T-helper 1 cell treated with Interleukin-12 subunit alpha and Interleukin-12 subunit beta and Interleukin-4 antibody, amounts not matched to agents 30 μg/mL and 1 μg/mL, for 36 hours (primary cell): ENCODE data around the gene DNAAF6.
"Not testable (repeated sequence)": the region's sequence is repeated elsewhere in the genome, so short reads cannot be mapped to it uniquely, and the experiment has no call there.

Experiments
- H3K27ac Mint-ChIP-seq: one replicate; pipeline ENCODE4 v1.8.0; 2021; ENCODE audit warnings: mild to moderate bottlenecking, mixed read lengths
- H3K27me3 Mint-ChIP-seq: one replicate; pipeline ENCODE4 v1.8.0; 2021; ENCODE audit warnings: low read depth, mixed read lengths
- H3K36me3 Mint-ChIP-seq: one replicate; pipeline ENCODE4 v1.8.0; 2021; ENCODE audit warnings: low read depth, mixed read lengths
- H3K4me1 Mint-ChIP-seq: one replicate; pipeline ENCODE4 v1.8.0; 2021; ENCODE audit warnings: low read depth, mixed read lengths
- H3K4me3 Mint-ChIP-seq: one replicate; pipeline ENCODE4 v1.8.0; 2021; ENCODE audit warnings: mild to moderate bottlenecking, moderate library complexity, mixed read lengths
- H3K9me3 Mint-ChIP-seq: one replicate; pipeline ENCODE4 v1.8.0; 2021; ENCODE audit warnings: mixed read lengths

DNAAF6 gene

DNA sequence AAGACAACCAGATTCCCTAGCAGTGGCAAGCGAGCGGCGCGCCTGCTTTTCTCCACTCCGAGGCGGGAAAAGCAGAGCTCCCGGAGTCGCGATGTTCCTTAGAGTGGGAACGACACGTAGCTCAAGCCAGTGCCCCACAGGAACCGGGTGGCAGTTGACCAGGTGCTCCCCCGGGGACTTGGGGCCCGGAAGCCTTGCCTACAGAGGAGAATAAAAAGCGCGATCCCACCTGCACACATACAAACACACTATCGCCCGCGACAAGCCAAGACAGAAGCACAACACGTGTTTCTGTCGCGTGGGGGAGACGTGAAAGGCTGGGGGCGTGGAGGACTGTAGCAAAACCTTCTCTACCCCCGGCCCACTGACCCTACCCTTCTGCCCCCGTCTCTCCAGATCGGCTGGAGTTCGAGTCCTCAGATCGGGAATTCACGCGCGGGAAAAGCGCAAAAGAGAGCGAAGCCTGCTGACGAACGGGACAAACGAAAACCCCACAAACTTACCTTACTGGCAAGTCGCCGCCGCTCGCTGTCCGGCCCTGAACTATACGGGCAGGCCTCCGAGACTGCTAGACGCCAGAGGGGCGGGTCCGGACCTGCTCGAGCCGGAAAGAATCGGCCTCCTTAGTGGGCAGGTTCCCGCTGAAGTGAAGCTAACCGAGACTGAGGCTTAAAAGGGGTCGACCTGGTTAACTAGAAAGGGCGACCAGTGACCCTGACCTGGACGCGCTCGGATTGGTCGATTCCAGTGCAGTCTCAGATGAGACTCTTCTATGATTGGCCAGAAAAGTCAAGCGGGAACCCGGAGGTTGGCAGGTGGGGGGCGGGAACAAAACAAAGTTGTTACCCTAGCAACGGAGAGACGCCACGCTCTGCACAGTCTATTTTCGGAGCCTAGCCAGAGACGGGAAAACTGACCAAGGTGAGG, at the start of gene DNAAF6, which contains the start of gene NUP62CL:
Gene DNAAF6, plus strand, starts transcription at position 842 of the 927 bp plus-strand sequence. CDS start 6,265 bp downstream, outside the sequence.
Gene NUP62CL, minus strand, starts transcription at position 664 of the 927 bp plus-strand sequence. CDS start 31,287 bp downstream, outside the sequence.
- no peaks in the 10 kb centered on the region for H3K36me3 Mint-ChIP-seq
- H3K4me3 Mint-ChIP-seq: peak within 1 kb of the TSS; percentile 87
- peaks cover 11% of the 10 kb centered on the region for H3K4me1 Mint-ChIP-seq
- no peaks in the 10 kb centered on the region for H3K9me3 Mint-ChIP-seq
- H3K27ac Mint-ChIP-seq: no peak within 1 kb of the TSS
- H3K27me3 Mint-ChIP-seq: peaks cover 3% of the 10 kb centered on the region

DNA sequence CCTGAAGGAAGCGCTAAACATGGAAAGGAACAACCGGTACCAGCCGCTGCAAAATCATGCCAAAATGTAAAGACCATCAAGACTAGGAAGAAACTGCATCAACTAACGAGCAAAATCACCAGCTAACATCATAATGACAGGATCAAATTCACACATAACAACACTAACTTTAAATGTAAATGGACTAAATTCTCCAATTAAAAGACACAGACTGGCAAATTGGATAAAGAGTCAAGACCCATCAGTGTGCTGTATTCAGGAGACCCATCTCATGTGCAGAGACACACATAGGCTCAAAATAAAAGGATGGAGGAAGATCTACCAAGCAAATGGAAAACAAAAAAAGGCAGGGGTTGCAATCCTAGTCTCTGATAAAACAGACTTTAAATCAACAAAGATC, 48.8 kb upstream of the DNAAF6 start:
- not testable (repeated sequence) for H3K27ac Mint-ChIP-seq, H3K27me3 Mint-ChIP-seq, H3K4me1 Mint-ChIP-seq, H3K9me3 Mint-ChIP-seq, H3K4me3 Mint-ChIP-seq, H3K36me3 Mint-ChIP-seq

DNA sequence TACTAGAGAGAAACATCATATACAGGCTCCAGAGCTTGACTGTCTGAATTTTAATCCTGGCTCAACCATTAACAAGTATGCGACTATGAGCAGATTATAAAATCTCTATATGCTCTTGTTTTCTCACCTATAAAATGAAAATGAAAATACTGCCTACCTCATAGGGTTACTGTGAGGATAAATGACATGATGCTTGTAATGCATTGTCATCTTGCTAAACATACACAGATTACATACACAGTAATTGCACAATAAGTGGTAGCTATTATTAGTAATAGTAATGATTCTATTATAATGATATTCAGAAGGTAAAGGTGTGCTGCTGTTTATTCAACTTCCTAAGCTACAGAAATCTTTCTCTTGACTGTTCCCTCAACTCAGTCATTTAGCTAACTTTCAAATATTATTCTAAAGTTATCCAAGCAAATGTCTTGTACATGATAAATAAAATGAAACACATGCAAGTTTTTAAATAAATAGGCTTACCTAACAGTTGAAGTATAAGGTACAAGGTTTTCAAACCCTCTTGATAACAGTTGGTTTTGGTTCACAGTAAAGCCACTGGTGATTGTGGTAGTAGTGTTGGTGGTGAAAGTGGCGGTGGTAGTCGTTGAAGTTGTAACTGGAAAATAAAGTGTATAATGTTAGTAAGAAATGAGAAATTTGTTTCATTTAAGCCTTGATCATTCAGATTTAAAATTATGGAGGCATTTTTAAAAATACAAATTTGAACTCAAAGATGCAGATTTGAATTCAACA, 39.1 kb upstream of the DNAAF6 start:
- no peak overlapping the region for H3K27ac Mint-ChIP-seq
- H3K9me3 Mint-ChIP-seq: no peaks in the 10 kb centered on the region
- H3K4me1 Mint-ChIP-seq: no peaks in the 10 kb centered on the region
- H3K4me3 Mint-ChIP-seq: no peak overlapping the region
- H3K36me3 Mint-ChIP-seq: no peaks in the 10 kb centered on the region
- peaks cover 5% of the 10 kb centered on the region for H3K27me3 Mint-ChIP-seq

DNA sequence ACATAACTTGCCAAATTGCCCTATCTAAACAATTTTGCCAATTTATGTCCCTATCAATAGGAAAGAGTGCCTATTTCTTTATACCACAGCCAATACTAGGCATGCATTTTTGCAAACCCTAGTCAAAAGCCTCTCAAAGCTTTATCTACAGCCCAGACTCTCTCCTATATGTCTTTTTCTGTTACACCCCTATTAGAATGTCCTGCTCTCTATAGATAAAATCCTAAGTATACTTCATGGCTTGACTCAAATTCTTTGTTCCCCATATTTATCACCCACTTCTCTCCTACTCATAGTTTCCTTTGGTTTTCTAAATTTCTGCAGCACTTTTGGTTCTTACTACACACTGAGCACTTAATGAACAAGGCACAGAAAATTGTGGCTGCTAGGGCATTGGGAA, 38.2 kb upstream of the DNAAF6 start:
- Mint-ChIP-seq H3K4me1 (no peaks in the 10 kb centered on the region), H3K36me3 (no peaks in the 10 kb centered on the region), H3K9me3 (no peaks in the 10 kb centered on the region), H3K27ac (no peak overlapping the region), H3K4me3 (no peak overlapping the region), H3K27me3 (no peaks in the 10 kb centered on the region)

DNA sequence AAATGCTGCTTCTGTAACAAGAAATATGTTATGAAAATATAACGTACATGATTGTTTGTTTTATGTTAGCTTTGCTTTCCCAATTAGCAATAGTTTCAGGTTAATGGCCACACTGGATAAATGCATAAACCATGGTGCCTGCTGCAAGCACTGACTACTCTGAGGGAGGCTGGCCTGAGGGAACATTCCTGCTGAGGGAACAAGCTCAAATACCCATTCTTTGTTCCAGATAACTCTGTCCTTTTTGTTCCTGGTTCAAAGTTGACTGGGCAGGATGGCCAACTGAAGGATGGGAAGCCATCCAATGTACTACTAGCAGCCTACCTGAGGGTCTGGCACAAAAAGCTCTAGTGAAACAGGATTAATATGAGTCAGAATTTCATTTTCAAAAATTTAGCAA, 37.7 kb upstream of the DNAAF6 start:
- Mint-ChIP-seq H3K9me3 (no peaks in the 10 kb centered on the region), H3K27ac (no peak overlapping the region), H3K27me3 (no peaks in the 10 kb centered on the region), H3K4me1 (no peaks in the 10 kb centered on the region), H3K36me3 (no peaks in the 10 kb centered on the region), H3K4me3 (no peak overlapping the region)

DNA sequence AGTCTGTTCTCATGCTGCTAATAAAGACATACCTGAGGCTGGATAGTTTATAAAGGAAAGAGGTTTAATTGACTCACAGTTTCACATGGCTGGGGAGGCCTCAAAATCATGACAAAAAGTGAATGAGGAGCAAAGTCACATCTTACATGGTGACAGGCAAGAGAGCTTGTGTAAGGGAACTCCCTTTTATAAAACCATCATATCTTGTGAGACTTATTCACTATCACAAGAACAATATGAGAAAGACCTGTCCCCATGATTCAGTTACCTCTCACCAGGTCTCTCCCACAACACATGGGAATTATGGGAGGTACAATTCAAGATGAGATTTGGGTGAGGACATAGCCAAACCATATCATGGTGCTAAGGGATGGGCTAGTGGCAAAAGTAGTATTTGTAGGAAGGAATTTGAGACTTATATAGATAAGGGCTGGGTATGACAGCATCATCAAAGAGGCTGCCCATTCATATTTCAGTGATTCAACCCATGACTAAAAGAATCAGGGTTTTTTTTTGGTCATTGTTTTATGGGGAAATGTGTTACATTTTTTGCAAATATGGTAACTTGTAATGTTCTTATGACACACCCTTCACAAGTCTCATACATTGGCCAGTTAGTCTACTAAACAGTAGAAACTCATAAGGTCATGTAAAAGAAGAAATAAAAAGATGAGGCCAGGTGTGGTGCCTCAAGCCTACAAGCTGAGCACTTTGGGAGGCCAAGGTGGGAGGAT, 34.9 kb upstream of the DNAAF6 start:
- Mint-ChIP-seq H3K27me3 (no peaks in the 10 kb centered on the region), H3K27ac (no peak overlapping the region), H3K4me3 (no peak overlapping the region), H3K36me3 (no peaks in the 10 kb centered on the region), H3K4me1 (no peaks in the 10 kb centered on the region), H3K9me3 (no peaks in the 10 kb centered on the region)

DNA sequence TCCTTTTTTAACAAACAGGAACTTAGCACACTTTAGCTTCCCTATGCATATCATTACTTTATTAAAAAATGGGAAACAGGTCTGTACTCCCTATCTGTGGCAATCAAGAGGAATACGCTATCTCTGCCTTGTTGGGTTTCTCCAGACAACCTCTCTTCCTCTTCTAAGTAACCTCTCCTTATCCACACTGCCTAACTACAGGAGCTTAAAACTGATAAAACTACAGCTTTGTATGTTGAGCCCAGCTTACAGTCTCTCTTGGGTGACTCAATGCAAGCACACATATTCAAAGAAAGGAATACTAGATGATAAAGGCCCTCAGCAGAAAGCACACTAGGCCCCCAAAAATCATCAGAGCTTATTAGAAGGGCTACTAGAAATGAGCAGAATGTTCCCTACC, 9.1 kb upstream of the DNAAF6 start:
- peaks cover 14% of the 10 kb centered on the region for H3K27me3 Mint-ChIP-seq
- no peaks in the 10 kb centered on the region for H3K9me3 Mint-ChIP-seq
- no peaks in the 10 kb centered on the region for H3K36me3 Mint-ChIP-seq
- H3K4me1 Mint-ChIP-seq: no peaks in the 10 kb centered on the region
- no peak overlapping the region for H3K4me3 Mint-ChIP-seq
- no peak overlapping the region for H3K27ac Mint-ChIP-seq

DNA sequence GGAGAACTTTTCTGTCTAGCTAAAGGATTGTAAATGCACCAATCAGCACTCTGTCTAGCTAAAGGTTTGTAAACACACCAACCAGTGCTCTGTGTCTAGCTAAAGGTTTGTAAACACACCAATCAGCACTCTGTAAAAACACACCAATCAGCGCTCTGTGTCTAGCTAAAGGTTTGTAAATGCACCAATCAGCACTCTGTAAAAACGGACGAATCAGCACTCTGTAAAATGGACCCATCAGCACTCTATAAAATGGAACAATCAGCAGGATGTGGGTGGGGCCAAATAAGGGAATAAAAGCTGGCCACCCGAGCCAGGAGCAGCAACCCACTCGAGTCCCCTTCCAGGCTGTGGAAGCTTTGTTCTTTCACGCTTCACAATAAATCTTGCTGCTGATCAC, 8.3 kb upstream of the DNAAF6 start:
- H3K36me3 Mint-ChIP-seq, H3K4me1 Mint-ChIP-seq, H3K27ac Mint-ChIP-seq, H3K4me3 Mint-ChIP-seq, H3K9me3 Mint-ChIP-seq: not testable (repeated sequence)
- H3K27me3 Mint-ChIP-seq: peaks cover 14% of the 10 kb centered on the region

DNA sequence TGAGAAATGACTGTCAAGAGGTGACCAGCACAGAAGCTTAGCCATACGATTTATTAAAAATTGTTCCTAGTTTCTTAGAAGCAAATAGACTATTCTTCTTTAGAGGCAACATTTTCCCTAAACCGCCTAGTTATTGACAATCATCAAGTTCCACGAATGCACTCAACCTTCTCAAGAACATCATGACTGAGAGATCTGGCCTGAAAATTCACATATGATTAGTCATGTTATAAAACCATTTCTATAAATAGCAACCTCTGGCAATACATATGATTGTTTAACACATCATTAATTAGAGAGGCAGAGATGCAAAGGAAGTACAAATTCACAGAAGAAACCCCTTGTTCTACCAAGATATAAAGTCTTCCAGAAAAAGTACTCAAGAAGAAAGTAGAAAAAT, 6.9 kb upstream of the DNAAF6 start:
- H3K4me1 Mint-ChIP-seq: no peaks in the 10 kb centered on the region
- H3K27ac Mint-ChIP-seq: no peak overlapping the region
- no peak overlapping the region for H3K4me3 Mint-ChIP-seq
- H3K9me3 Mint-ChIP-seq: no peaks in the 10 kb centered on the region
- no peaks in the 10 kb centered on the region for H3K36me3 Mint-ChIP-seq
- peaks cover 7% of the 10 kb centered on the region for H3K27me3 Mint-ChIP-seq

DNA sequence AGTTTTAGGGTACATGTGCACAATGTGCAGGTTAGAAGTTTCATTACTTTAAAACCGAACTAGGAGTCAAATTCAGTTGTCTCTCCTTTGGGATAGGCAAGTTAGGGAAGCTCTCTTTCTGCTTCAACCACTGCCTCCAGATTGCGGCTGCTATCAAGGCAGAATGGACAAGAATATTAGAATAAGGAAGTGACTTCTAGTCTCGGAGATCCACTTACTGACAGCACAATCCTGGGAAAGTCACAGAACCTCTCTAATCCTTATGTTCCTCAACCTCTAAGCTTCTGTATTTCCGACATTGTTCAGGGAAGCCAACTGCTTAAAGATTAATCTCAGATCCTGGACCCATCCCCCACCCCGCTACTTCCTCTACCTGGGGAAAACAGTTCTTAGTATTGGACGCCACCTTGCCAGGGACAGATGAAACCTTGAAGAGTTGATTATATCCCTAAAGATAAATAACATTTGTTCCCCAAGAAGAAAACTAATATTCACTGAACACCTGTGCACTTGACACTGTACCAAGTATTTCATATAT, 2.3 kb upstream of the DNAAF6 start:
- peaks cover 11% of the 10 kb centered on the region for H3K4me1 Mint-ChIP-seq
- peaks cover 7% of the 10 kb centered on the region for H3K27me3 Mint-ChIP-seq
- H3K27ac Mint-ChIP-seq: no peak overlapping the region
- no peak overlapping the region for H3K4me3 Mint-ChIP-seq
- no peaks in the 10 kb centered on the region for H3K36me3 Mint-ChIP-seq
- no peaks in the 10 kb centered on the region for H3K9me3 Mint-ChIP-seq

DNA sequence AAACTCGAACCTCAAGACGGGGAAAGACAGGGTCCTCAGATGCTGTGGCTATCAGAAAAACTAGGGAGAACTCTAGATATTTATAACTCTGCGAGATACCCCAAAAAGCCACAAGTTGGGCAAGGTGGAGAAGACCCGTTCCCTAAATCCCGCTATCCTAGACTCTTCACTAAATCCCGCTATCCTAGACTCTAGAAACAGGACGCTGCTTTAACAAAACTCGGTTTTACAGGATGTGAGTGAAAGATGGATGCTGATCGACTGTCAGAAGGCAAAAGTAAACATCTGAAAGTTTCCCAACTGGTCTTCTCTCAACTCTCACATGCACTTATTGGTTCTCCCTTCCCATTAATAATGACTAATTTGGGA, 270 bp downstream of the DNAAF6 start:
- H3K36me3 Mint-ChIP-seq: no peaks in the 10 kb centered on the region
- no peaks in the 10 kb centered on the region for H3K9me3 Mint-ChIP-seq

DNA sequence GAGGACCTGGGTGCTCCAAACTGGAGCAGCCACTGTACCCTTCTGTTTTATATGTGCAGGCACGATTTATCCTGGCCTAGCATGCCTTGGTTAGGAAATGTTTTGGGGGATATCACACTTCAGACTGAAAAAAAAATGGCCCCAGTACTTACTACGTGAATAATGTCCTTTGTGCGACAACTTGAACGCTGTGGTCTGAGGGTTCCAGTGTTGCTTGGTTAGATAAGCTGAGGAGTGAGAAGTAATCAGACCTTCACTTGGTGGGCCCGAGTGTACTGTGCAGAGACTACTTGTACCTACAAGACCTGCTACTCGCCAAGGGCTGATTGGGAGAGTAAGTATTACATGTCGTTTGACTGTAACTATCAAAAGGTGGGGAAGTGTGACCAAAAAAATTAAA, 678 bp downstream of the DNAAF6 start:
- Mint-ChIP-seq H3K27ac (no peak overlapping the region), H3K4me3 (no peak overlapping the region), H3K9me3 (no peaks in the 10 kb centered on the region), H3K27me3 (peaks cover 3% of the 10 kb centered on the region), H3K36me3 (no peaks in the 10 kb centered on the region), H3K4me1 (peaks cover 11% of the 10 kb centered on the region)

More for the DNA sequence above, 270 bp downstream of the DNAAF6 start:
- Mint-ChIP-seq H3K27ac (no peak overlapping the region), H3K4me1 (peaks cover 11% of the 10 kb centered on the region), H3K4me3 (peak overlapping the region; percentile 87), H3K27me3 (peaks cover 3% of the 10 kb centered on the region)

DNA sequence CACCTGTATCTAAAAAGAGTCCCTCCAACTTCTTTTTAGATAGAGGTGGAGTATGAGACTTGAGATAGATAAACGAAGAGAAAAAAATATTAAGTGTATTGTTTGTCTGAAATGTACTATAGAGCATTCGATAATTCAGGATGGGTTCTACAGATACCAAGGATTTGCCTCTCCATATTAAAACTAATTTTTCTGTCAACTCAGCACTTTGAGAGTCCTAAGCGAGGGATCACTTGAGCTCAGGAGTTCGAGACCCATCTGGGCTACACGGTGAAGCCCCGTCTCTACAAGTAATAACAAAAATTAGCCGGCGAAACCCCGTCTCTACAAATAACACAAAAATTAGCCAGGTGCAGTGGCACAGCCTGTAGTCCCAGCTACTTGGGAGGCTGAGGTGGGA, 1.5 kb downstream of the DNAAF6 start:
- no peaks in the 10 kb centered on the region for H3K36me3 Mint-ChIP-seq

DNA sequence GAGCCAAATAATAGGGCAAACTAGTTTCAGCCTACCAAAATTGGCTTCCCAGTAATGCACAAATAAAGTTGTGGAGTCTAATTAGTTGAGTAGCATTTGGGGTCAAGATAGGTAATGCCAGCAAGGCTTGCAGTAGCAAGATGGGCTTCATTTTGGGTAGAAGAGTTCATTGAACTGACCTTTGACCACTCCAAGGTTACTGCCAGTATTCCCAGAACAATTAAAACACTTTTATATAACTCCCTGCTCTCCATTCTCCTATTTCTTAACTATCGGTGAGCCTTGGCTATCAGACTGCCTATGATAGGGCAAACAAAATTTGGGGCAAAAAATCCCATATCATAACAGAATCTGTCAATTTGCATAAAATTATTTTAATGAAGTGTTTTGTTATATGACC, 7.1 kb downstream of the DNAAF6 start:
- no peak overlapping the region for H3K27ac Mint-ChIP-seq
- H3K36me3 Mint-ChIP-seq: no peaks in the 10 kb centered on the region
- H3K9me3 Mint-ChIP-seq: no peaks in the 10 kb centered on the region
- no peak overlapping the region for H3K4me3 Mint-ChIP-seq
- peaks cover 15% of the 10 kb centered on the region for H3K27me3 Mint-ChIP-seq
- no peaks in the 10 kb centered on the region for H3K4me1 Mint-ChIP-seq

More for the DNA sequence above, 1.5 kb downstream of the DNAAF6 start:
- Mint-ChIP-seq H3K27ac (no peak overlapping the region), H3K4me1 (peaks cover 11% of the 10 kb centered on the region), H3K4me3 (no peak overlapping the region), H3K27me3 (peaks cover 3% of the 10 kb centered on the region), H3K9me3 (no peaks in the 10 kb centered on the region)
